HG03565 (cell line): ENCODE results near the gene ADARB2.
"Not testable (repeated sequence)": the region's sequence is repeated elsewhere in the genome, so short reads cannot be mapped to it uniquely, and the experiment has no call there.

Experiments
- ATAC-seq: cut with Tn5 transposase; IDR thresholded peaks from one replicate; pipeline ENCODE4 v1.9.1; 2021; ENCODE audit warnings: mild to moderate bottlenecking, moderate library complexity; ENCODE audit not compliant: unreplicated experiment

Gene ADARB2

GRCh38 chr10:1219874-1220273 lies 517.5 kb downstream of the ADARB2 start:
- ATAC-seq = not testable (repeated sequence)

- ATAC-seq = no peak
Measured at GRCh38 chr10:1217661-1218060, 519.7 kb downstream of the ADARB2 start.

- no peak for ATAC-seq
Measured at GRCh38 chr10:1217237-1217587, 520.1 kb downstream of the ADARB2 start.

- no peak for ATAC-seq
Measured at GRCh38 chr10:1216574-1217236, 520.6 kb downstream of the ADARB2 start.

GRCh38 chr10:1215862-1216573 lies 521.3 kb downstream of the ADARB2 start:
- ATAC-seq = no peak

GRCh38 chr10:1214882-1215540 lies 522.3 kb downstream of the ADARB2 start:
- ATAC-seq = no peak

GRCh38 chr10:1214071-1214675 lies 523.2 kb downstream of the ADARB2 start:
- no peak for ATAC-seq

- no peak for ATAC-seq
Measured at GRCh38 chr10:1213252-1214070, 523.9 kb downstream of the ADARB2 start.

GRCh38 chr10:1212571-1213141 lies 524.7 kb downstream of the ADARB2 start:
- ATAC-seq = no peak

GRCh38 chr10:1211844-1212570 lies 525.3 kb downstream of the ADARB2 start:
- ATAC-seq = no peak

GRCh38 chr10:1210667-1211066 lies 526.7 kb downstream of the ADARB2 start:
- ATAC-seq = no peak

GRCh38 chr10:1209355-1209979 lies 527.9 kb downstream of the ADARB2 start:
- ATAC-seq = no peak

- ATAC-seq = no peak
Measured at GRCh38 chr10:1208366-1209311, 528.7 kb downstream of the ADARB2 start.

- no peak for ATAC-seq
Measured at GRCh38 chr10:1206601-1207000, 530.7 kb downstream of the ADARB2 start.

- ATAC-seq = no peak
Measured at GRCh38 chr10:1206101-1206500, 531.2 kb downstream of the ADARB2 start.

GRCh38 chr10:1205450-1206030 lies 531.8 kb downstream of the ADARB2 start:
- no peak for ATAC-seq

GRCh38 chr10:1204434-1205326 lies 532.6 kb downstream of the ADARB2 start:
- no peak for ATAC-seq
